Activated CD4-positive, alpha-beta T cell treated with anti-CD3 and anti-CD28 coated beads, Interleukin-2, amount 10 ng/mL, durations not matched to agents 24 days and 14 days (primary cell): ENCODE data around the gene FAF1. TPM values are rescaled to one million over a fixed set of nuclear protein-coding genes. Genes with fewer than 3 reads are reported as not detected.

ENCODE experiments used
- DNase-seq: peaks from one replicate; pipeline ENCODE4 v3.0.0; 2022
- H3K27ac Mint-ChIP-seq: one replicate; pipeline ENCODE4 v1.8.0; 2022; ENCODE audit warnings: mild to moderate bottlenecking, mixed read lengths
- H3K27me3 Mint-ChIP-seq: one replicate; pipeline ENCODE4 v1.8.0; 2022; ENCODE audit warnings: mixed read lengths
- H3K36me3 Mint-ChIP-seq: one replicate; pipeline ENCODE4 v1.8.0; 2022; ENCODE audit warnings: low read depth, mild to moderate bottlenecking, mixed read lengths
- H3K4me1 Mint-ChIP-seq: one replicate; pipeline ENCODE4 v1.8.0; 2021; ENCODE audit warnings: mixed read lengths
- H3K4me3 Mint-ChIP-seq: one replicate; pipeline ENCODE4 v1.8.0; 2022; ENCODE audit warnings: mild to moderate bottlenecking, moderate library complexity, mixed read lengths
- H3K9me3 Mint-ChIP-seq: one replicate; pipeline ENCODE4 v1.8.0; 2021; ENCODE audit warnings: mixed read lengths
- intact Hi-C: fragments of 100-400 bp; cut with micrococcal nuclease; formaldehyde crosslinking; loops from one replicate; pipeline ENCODE4 v1.15.1; 2023
- total RNA-seq: library from RNA; stranded (reverse); gene quantifications from 2 replicates; pipeline ENCODE4 v1.2.3, GENCODE V29; 2022

Gene FAF1
- total RNA-seq, 1 donor from 2014 or later, result 63.7 TPM

DNA sequence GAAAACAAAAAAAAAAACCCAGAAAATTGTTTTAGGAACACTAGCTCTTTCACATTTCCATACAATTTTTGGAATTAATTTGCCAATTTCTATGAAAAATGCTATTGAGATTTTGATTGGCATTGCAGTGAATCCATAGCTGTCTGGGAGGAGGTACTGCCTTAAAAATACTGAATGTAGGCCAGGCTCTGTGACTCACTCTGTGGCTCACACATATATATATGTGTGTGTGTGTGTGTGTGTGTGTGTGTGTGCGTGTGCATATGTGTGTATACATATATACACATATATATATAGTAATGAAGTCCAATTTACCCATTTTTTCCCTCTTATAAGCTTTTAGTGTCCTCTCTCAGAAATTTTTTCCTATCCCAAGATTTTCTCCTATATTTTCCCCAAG, 322.6 kb downstream of the FAF1 start:
- H3K4me3 Mint-ChIP-seq, result no peak overlapping the region
- no peak overlapping the region for H3K27ac Mint-ChIP-seq
- H3K4me1 Mint-ChIP-seq, result no peaks in the 10 kb centered on the region
- H3K36me3 Mint-ChIP-seq, result peaks cover 4% of the 10 kb centered on the region
- H3K27me3 Mint-ChIP-seq, result no peaks in the 10 kb centered on the region
- intact Hi-C loops, result no loop called here
- no peak for DNase-seq
- no peaks in the 10 kb centered on the region for H3K9me3 Mint-ChIP-seq

DNA sequence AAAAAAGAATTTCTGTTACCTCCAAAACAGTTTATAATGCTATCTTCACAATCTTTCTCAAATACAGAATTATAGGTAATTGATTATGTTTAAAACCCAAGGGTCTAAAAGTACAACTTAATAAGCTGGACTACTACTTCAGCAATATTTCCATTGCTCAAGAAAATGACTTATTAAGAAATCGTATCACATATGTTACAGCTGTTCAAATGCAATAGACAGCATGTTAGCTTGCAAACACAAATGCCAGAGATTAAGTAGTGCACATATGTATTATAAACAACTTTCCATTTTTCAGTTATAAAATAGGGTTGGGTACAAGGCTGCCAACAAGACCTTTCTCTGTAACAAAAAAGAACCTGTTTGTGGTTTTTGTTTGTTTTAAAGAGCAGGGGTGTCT, 325.8 kb downstream of the FAF1 start:
- no peak for DNase-seq
- no peaks in the 10 kb centered on the region for H3K4me1 Mint-ChIP-seq

DNA sequence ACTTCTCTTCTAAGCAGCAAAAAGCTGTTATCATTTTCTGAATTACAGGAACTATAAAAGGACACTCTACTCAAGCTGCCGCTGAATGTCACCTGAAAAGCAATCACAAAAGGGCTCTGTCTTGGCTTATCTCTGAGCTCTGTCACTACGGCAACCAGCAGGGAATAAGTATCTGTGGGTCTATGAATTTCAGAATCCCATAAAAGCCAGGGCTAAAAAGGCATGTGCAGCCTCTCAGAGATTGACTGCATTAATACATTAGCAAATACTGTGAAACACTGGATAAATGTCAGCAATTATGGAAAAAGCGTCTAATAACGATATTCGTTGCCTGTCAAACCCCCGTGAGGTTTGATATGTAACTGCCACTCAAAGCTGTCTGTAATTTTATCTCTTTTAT, 326.6 kb downstream of the FAF1 start:
- H3K4me1 Mint-ChIP-seq, result no peaks in the 10 kb centered on the region
- no peak overlapping the region for H3K27ac Mint-ChIP-seq
- peaks cover 4% of the 10 kb centered on the region for H3K36me3 Mint-ChIP-seq
- no peak for DNase-seq
- no peaks in the 10 kb centered on the region for H3K9me3 Mint-ChIP-seq
- H3K27me3 Mint-ChIP-seq, result no peaks in the 10 kb centered on the region
- no peak overlapping the region for H3K4me3 Mint-ChIP-seq
- intact Hi-C loops, result no loop called here

More for the DNA sequence above, 325.8 kb downstream of the FAF1 start:
- intact Hi-C loops, result no loop called here
- Mint-ChIP-seq H3K27me3 (no peaks in the 10 kb centered on the region), H3K4me3 (no peak overlapping the region), H3K9me3 (no peaks in the 10 kb centered on the region), H3K27ac (no peak overlapping the region), H3K36me3 (peaks cover 4% of the 10 kb centered on the region)

DNA sequence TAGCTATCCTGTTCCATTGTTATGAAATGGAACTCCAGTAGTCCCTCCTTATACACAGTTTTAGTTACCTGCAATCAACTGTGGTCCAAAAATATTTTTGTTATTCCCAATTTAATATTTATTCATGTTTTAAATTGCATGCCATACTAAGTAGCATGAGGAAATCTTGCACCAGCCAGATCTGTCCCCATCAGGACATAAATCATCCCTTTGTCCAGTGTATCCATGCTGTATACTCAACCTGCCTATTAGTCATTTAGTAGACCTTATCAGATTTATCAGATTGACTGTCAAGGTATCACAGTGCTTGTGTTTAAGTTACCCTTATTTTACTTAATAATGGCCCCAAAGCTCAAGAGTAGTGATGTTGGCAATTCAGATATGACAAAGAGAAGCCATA, 328.9 kb downstream of the FAF1 start:
- no peaks in the 10 kb centered on the region for H3K4me1 Mint-ChIP-seq
- DNase-seq, result no peak
- intact Hi-C loops, result no loop called here
- H3K4me3 Mint-ChIP-seq, result no peak overlapping the region
- H3K27ac Mint-ChIP-seq, result no peak overlapping the region
- H3K36me3 Mint-ChIP-seq, result peaks cover 4% of the 10 kb centered on the region
- H3K9me3 Mint-ChIP-seq, result no peaks in the 10 kb centered on the region
- no peaks in the 10 kb centered on the region for H3K27me3 Mint-ChIP-seq

DNA sequence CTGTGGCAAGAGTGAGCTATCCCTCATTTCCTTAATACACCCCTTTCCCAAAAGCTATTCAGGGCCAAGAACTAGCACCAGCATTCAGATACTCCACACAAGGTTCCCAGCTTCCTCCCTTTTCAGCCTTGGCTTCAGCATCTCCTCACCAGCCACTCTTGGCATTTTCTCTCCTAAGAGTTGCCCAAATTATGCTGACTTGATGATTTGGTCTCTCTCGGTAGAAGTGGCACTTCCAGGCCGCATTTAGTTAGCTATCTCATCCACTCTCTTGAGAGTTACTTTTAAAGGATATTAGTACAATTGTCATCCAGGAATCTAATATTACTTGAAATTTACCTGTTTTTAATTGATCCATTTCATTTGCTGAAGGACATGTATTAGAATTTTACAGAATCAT, 337.8 kb downstream of the FAF1 start:
- Mint-ChIP-seq H3K36me3 (peaks cover 1% of the 10 kb centered on the region), H3K27me3 (no peaks in the 10 kb centered on the region), H3K27ac (no peak overlapping the region), H3K4me1 (no peaks in the 10 kb centered on the region), H3K9me3 (peaks cover 9% of the 10 kb centered on the region), H3K4me3 (no peak overlapping the region)
- intact Hi-C loops, result no loop called here
- no peak for DNase-seq

DNA sequence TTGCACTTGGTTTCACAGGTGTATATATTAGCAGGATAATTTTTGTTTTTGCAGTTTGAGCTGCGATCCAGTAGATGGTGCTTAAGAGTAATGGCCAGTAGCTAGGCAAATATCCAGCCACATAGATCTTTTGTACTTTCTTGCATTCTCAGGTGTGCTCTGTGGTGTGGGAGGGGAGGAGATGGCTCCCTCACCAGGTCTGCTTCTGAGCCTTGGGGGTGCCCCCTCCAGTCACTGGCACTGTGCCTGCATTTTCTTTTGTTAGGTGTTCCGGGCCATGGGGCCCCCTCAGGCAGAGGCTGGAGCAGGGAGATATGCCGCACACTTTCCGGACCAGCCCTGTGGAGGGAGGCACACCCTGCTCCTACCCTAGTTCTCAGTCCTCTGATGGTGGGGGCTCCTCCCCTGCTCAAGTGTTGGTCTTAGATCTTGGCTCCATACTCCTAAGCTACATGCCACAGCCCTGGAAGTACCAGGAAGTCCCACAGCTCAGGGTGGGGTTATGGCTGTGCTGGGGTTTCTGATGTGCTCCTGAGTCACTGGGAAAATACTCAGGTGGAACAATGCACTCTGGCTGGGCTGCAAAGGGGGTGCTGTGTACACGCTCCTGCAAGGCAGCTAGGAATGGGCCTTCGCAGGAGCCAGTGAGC, 339.3 kb downstream of the FAF1 start:
- H3K4me3 Mint-ChIP-seq, result no peak overlapping the region
- peaks cover 1% of the 10 kb centered on the region for H3K36me3 Mint-ChIP-seq
- H3K4me1 Mint-ChIP-seq, result no peaks in the 10 kb centered on the region
- DNase-seq, result no peak
- intact Hi-C loops, result no loop called here
- peaks cover 9% of the 10 kb centered on the region for H3K9me3 Mint-ChIP-seq
- H3K27me3 Mint-ChIP-seq, result no peaks in the 10 kb centered on the region
- H3K27ac Mint-ChIP-seq, result no peak overlapping the region

DNA sequence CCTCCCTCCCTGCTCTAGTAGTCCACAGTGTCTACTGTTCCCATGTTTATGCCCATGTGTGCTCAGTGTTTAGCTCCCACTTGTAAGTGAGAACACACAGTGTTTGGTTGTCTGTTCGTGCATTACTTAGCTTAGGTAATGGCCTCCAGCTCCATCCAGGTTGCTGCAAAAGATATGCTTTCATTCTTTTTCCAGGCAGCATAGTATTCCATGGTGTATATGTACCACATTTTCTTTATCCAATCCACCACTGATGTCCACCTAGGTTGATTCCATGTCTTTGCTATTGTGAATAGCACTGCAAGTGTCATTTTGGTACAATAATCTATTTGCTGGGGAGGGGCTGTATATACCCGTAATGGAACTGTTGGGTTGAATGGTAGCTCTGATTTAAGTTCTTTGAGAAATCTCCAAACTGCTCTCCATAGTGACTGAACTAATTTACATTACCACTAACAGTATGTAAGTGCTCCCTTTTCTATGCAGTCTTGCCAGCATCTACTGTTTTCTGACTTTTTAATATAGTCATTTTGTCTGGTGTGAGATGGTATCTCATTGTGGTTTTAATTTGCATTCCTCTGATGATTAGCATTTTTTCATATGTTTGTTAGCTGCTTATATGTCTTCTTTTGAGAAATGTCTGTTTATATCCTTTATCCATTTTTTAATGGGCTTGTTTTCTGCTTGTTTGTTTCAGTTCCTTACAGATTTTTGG, 344.9 kb downstream of the FAF1 start:
- H3K36me3 Mint-ChIP-seq, result peaks cover 3% of the 10 kb centered on the region
- no peak for DNase-seq
- H3K9me3 Mint-ChIP-seq, result peaks cover 9% of the 10 kb centered on the region
- H3K4me1 Mint-ChIP-seq, result peaks cover 3% of the 10 kb centered on the region
- intact Hi-C loops, result no loop called here
- H3K27me3 Mint-ChIP-seq, result no peaks in the 10 kb centered on the region
- H3K4me3 Mint-ChIP-seq, result no peak overlapping the region
- no peak overlapping the region for H3K27ac Mint-ChIP-seq

DNA sequence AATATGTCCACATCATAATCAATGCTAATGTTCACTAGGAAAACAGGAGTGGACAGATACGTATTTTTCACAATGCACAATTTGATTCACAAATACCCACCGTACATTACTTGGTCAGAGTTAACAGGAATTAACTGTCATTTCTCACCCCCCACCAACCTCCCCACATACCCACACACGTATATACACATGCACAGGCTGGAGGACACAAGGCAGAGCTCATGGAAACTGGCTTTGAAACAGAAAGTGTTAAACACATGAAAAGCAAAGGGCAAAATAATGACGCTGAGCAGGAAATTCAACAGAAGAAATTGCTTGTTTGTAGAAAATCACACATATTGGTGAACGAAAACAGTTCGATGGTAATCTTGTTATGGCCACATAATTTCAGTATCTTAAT, 348.4 kb downstream of the FAF1 start:
- Mint-ChIP-seq H3K9me3 (no peaks in the 10 kb centered on the region), H3K27ac (no peak overlapping the region), H3K36me3 (peaks cover 3% of the 10 kb centered on the region), H3K4me3 (no peak overlapping the region), H3K4me1 (peaks cover 3% of the 10 kb centered on the region), H3K27me3 (no peaks in the 10 kb centered on the region)
- intact Hi-C loops, result no loop called here
- no peak for DNase-seq

DNA sequence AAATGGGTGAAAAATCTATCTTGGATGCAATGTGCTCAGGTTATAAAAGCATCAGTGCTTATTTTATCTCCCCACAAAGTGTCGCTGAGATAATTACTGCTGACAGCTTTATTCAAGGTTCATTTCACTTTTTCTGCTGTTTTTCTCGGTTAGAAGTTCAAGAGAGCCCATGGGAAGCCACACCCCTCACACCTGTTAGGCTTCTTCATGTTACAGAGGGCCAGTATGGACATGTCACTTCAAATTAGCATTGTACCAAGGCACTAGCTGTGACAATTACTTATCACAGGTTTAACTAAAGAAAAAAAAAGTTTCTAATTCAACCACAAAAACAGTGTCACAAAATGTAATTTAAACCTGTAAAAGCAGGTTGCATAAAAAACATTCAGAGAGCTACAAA, 349.5 kb downstream of the FAF1 start:
- intact Hi-C loops, result no loop called here
- Mint-ChIP-seq H3K4me1 (peaks cover 3% of the 10 kb centered on the region), H3K4me3 (no peak overlapping the region), H3K27ac (no peak overlapping the region), H3K36me3 (peaks cover 3% of the 10 kb centered on the region), H3K9me3 (no peaks in the 10 kb centered on the region), H3K27me3 (no peaks in the 10 kb centered on the region)
- DNase-seq, result no peak

DNA sequence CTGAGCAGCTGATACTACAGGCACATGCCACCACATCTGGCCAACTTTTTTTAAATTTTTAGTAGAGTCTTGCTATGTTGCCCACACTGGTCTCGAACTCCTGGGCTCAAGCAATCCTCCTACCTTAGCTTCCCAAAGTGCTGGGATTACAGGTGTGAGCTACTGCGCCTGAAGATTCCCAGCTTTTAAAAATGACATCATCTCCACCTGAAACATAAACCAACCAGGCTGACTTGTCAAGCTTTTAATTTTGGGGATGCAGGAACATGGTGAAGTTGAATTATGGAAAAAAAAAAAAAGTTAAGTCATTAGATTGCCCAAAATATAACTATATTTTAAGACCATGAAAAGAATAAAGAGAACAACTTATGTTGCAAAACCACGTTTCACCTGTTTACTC, 350.6 kb downstream of the FAF1 start:
- Mint-ChIP-seq H3K4me1 (peaks cover 3% of the 10 kb centered on the region), H3K4me3 (no peak overlapping the region), H3K9me3 (no peaks in the 10 kb centered on the region), H3K27ac (no peak overlapping the region), H3K36me3 (no peaks in the 10 kb centered on the region), H3K27me3 (no peaks in the 10 kb centered on the region)
- no peak for DNase-seq
- intact Hi-C loops, result no loop called here

DNA sequence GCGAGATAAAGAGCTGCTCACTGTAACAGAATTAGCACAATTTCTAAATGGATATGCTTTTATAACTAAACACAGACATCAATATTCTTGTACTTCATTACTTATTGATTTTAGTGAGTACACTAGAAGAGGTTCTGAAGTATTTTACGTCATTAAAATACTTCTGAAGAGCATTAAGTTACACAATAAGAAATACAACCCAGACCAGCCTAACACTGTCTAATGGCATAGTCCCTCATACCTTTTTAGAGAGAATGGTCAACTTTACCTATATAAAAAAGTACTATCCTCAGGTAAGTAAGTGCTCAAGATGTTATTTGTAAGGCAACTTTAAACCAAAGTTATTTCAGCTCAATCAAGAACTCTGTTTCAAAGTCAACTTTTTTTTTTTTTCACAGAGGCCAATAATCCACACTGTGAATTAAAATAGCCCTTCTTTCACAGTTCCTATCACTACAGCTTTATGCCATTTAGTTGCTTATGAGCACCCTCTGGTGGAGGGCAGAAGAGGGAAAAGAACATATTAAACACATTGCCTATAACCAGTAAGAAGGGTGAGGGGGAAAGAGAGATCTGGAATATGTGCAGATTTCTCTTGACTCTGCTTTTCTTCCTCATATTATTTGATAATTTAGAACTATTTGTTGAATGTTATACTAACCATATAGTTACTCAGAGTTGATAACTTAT, 354.7 kb downstream of the FAF1 start:
- no peaks in the 10 kb centered on the region for H3K36me3 Mint-ChIP-seq
- H3K27me3 Mint-ChIP-seq, result no peaks in the 10 kb centered on the region
- no peaks in the 10 kb centered on the region for H3K4me1 Mint-ChIP-seq
- intact Hi-C loops, result loop anchor here (1.0 kb wide), 1 partner anchor 237 kb away; no protein-coding TSS in a partner anchor
- no peak overlapping the region for H3K27ac Mint-ChIP-seq
- peak; percentile 66 for DNase-seq
- no peaks in the 10 kb centered on the region for H3K9me3 Mint-ChIP-seq
- H3K4me3 Mint-ChIP-seq, result no peak overlapping the region

DNA sequence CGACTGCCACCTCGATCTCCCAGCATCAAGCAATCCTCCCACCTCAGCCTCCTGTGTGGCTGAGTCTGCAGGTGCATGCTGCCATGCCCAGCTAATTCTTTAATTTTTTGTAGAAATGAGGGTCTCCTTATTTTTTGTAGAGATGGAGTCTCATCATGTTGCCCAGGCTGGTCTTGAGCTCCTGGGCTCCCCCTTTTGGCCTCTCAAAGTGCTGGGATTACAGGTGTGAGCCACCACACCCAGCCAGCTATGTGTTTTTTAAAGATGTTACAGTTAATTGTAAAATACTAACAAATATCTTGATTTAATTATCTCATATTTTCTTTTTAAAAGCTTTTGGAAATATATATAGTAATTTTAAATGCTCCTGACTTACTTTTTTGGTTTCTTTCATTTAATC, 355.5 kb downstream of the FAF1 start:
- Mint-ChIP-seq H3K4me3 (no peak overlapping the region), H3K4me1 (no peaks in the 10 kb centered on the region), H3K27me3 (no peaks in the 10 kb centered on the region), H3K9me3 (no peaks in the 10 kb centered on the region), H3K27ac (no peak overlapping the region), H3K36me3 (no peaks in the 10 kb centered on the region)
- intact Hi-C loops, result no loop called here
- DNase-seq, result no peak

DNA sequence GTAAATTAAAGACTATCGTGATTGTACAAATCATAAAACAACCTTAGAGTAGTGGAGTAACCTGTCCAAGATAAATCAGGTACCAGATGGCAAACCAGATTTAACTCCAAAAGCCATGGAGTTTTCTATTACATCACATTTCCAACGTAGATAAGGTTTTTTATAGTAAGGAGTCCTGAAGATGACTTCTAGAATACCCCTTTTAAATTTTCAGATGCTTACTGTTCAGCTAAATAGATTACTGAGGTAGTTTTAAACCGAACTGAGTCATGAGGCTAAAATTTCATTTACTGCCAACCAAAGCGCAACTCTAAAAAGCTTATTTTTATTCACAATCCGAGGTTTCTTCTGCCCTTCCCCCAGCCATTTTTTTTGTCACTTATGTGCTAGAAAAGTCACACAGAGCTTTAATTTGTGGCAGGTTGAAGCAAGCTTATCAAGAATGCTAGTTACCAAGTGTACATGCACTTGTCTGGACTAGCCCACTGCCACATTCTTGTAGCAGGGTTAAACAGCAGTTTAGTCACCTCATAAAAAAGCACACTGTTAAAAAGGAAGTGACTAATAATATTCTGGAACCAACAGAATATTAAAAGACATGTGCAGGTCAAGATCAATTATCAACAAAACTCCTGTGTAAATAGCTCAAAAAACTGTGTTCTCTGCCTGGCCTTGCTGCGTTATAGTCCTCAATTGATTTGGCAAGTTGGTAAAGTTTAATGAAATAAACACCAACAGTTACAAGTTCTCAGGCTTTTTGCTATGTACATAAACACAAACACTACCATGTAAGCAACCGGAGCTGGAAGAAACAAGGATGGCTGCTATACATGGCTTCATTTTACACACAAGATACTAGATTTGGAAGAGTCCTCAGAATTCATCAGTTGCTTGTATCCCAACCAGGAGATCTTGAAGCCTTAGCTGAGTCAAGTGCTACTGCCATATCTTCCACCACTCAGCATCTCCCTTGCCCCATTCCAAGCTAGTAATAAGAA, 356.5 kb downstream of the FAF1 start:
- no peak overlapping the region for H3K27ac Mint-ChIP-seq
- intact Hi-C loops, result no loop called here
- no peak overlapping the region for H3K4me3 Mint-ChIP-seq
- H3K9me3 Mint-ChIP-seq, result no peaks in the 10 kb centered on the region
- no peaks in the 10 kb centered on the region for H3K4me1 Mint-ChIP-seq
- H3K27me3 Mint-ChIP-seq, result no peaks in the 10 kb centered on the region
- no peak for DNase-seq
- H3K36me3 Mint-ChIP-seq, result no peaks in the 10 kb centered on the region
